WERI-Rb-1 (cell line): ENCODE results near the gene TMEM182.
A peak's percentile ranks its signal among the peaks of the same experiment; 100 is the strongest.

Experiments used
- DNase-seq: peaks from one replicate; pipeline ENCODE4 v3.0.0-alpha.2; 2020
- H3K27ac ChIP-seq: fragments of 250-450 bp; sonication (Bioruptor Pico); 2 replicates; pipeline ENCODE4 v1.5.1; 2020; ENCODE audit warnings: mild to moderate bottlenecking, moderate library complexity
- H3K27me3 ChIP-seq: fragments of 250-450 bp; sonication (Bioruptor Pico); 2 replicates; pipeline ENCODE4 v1.5.1; 2021; ENCODE audit warnings: mild to moderate bottlenecking, low read depth, moderate library complexity; ENCODE audit not compliant: insufficient read depth, severe bottlenecking
- H3K36me3 ChIP-seq: fragments of 250-450 bp; sonication (Bioruptor Pico); 2 replicates; pipeline ENCODE4 v1.5.1; 2020; ENCODE audit warnings: mild to moderate bottlenecking, moderate library complexity
- H3K4me3 ChIP-seq: 2 replicates; pipeline ENCODE4 v1.5.1; 2011; ENCODE audit warnings: low read depth, mild to moderate bottlenecking, control low read depth, low read length
- H3K9me3 ChIP-seq: fragments of 250-450 bp; sonication (Bioruptor Pico); 2 replicates; pipeline ENCODE4 v1.5.1; 2021; ENCODE audit warnings: mild to moderate bottlenecking, moderate library complexity; ENCODE audit not compliant: severe bottlenecking
- TF ChIP-seq, protein P1 (sequence below): IDR thresholded peaks from 2 replicates; pipeline ENCODE4 v1.5.1; 2011; ENCODE audit warnings: low read depth, mild to moderate bottlenecking, control low read depth, inconsistent platforms, low read length

TMEM182 gene

DNA sequence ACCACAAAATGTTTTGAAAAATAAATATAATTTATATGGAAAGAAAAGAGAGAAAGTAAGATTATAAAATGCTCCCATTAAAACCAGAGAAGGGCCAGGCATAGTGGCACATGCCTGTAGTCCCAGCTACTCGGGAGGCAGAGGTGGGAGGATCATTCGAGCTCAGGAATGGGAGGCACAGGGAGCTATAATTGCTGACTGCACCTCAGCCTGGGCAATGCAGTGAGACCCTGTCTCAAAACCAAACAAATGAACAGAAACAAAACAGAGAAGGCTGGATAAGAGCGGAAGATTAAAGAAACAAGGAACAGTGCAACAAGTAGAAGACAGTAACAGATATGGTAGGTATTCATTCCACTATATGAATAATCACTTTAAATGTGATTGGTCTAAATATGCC lies 18.6 kb upstream of the TMEM182 start:
- DNase-seq, result no peak
- Histone ChIP-seq H3K4me3 (no peak overlapping the region), H3K27me3 (no peaks in the 10 kb centered on the region), H3K36me3 (no peaks in the 10 kb centered on the region), H3K27ac (no peak overlapping the region), H3K9me3 (no peaks in the 10 kb centered on the region)
- TF ChIP-seq, protein P1, sequence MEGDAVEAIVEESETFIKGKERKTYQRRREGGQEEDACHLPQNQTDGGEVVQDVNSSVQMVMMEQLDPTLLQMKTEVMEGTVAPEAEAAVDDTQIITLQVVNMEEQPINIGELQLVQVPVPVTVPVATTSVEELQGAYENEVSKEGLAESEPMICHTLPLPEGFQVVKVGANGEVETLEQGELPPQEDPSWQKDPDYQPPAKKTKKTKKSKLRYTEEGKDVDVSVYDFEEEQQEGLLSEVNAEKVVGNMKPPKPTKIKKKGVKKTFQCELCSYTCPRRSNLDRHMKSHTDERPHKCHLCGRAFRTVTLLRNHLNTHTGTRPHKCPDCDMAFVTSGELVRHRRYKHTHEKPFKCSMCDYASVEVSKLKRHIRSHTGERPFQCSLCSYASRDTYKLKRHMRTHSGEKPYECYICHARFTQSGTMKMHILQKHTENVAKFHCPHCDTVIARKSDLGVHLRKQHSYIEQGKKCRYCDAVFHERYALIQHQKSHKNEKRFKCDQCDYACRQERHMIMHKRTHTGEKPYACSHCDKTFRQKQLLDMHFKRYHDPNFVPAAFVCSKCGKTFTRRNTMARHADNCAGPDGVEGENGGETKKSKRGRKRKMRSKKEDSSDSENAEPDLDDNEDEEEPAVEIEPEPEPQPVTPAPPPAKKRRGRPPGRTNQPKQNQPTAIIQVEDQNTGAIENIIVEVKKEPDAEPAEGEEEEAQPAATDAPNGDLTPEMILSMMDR, result no peak

DNA sequence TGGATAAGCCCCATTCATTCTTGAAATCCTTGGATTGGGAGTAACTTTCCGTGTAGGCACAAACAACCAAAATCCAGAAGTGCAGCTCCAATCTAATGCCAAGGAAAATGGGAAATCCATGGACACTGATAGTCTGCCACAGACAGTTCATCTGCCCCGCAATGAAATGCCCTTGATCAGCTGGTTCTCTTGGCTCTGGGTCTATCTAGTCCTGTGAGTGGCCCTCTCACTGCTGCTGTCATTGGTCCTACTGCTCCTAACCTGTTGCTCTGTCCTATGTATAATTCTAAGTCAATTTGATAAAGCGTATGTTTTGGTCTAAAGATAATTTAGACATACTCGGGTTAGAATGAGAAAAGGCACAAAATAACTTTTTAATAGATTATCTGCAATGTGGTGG lies 13.7 kb upstream of the TMEM182 start:
- TF ChIP-seq, protein P1, result no peak
- Histone ChIP-seq H3K36me3 (no peaks in the 10 kb centered on the region), H3K27me3 (no peaks in the 10 kb centered on the region), H3K4me3 (no peak overlapping the region), H3K27ac (no peak overlapping the region), H3K9me3 (no peaks in the 10 kb centered on the region)
- no peak for DNase-seq

DNA sequence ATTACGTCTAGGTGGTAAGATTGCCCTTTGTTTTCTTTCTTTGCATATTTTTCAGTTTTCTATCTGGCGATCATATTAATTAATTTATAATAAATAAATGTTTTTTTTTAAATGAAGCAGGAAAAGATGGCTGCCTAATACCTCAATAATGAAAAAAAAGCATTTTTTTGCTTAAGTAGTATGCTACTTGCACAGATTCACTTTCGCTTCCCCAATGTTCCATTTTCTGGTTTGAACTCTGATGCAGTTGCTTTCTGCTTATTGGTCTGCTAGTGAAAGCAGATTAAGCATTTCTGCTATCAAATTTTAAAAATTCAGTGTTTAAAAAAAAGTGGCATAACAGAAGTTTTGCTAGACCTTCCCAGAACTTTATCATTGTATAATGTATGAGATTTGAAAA lies 11.9 kb upstream of the TMEM182 start:
- H3K36me3 ChIP-seq, result no peaks in the 10 kb centered on the region
- H3K9me3 ChIP-seq, result no peaks in the 10 kb centered on the region
- no peaks in the 10 kb centered on the region for H3K27me3 ChIP-seq
- TF ChIP-seq, protein P1, result no peak
- DNase-seq, result no peak
- no peak overlapping the region for H3K27ac ChIP-seq
- no peak overlapping the region for H3K4me3 ChIP-seq

DNA sequence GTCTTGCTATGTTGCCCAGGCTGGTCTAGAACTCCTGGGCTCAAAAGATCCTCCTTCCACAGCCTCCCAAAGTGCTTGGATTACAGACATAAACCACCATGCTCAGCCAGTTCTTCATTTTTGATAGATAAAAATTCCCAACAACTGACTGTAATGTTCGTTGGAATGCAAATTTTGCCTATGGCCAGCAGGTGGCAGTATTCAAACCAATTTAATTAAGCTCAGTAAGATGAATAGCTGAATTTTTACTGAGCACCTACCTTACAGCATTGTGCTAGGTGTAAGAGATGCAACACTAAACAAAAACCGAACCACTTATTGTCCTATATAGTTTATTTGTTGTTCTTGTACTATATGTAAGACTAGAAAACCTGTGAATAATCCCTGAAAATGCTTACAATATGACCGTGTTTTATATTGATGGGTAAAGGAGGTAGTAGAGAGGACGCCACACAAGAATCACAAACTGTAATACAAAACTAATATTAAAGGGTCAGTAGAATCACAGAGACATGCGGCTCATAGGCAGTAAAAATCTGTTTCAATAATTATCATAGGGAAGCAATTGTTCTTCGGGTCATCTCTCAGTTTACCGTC lies 8.2 kb upstream of the TMEM182 start:
- no peaks in the 10 kb centered on the region for H3K9me3 ChIP-seq
- TF ChIP-seq, protein P1, result peak; percentile 50; the same call in 1 of the 2 replicates
- DNase-seq, result peak; percentile 9

DNA sequence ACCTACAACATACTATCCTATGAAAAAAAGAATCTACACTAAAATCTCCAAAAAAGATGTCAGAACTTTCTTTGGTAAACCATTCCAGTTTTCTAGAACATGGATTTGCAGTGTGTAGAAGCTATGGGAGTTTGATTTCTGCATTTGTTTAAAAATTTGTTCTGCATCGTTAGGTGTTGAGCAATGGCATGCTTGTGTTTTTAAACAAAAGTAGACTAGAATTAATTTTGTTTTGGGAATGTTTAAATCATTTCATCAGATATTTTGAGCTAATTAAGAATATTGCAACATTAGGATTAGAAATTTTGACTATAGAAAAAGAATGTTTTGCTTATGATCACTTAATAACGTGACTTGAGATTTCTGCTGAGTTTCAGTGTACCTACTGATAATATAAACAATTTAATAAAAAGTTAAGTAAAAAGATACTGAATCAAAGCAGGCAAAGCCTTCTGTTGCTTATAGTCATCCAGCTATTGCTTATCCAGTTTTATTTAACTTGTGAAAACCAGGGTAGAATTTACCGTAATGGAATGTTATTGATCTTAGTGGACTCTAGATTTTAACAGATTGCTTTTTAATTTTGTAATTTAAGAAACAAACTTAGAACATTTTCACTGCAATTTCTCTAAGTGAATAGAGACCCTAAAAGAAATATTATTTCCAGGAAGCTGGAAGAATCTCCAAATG lies 7.2 kb upstream of the TMEM182 start:
- Histone ChIP-seq H3K27ac (no peak overlapping the region), H3K4me3 (no peak overlapping the region), H3K27me3 (no peaks in the 10 kb centered on the region), H3K9me3 (no peaks in the 10 kb centered on the region), H3K36me3 (no peaks in the 10 kb centered on the region)
- TF ChIP-seq, protein P1, result no peak
- DNase-seq, result no peak

More for the DNA sequence above, 8.2 kb upstream of the TMEM182 start:
- H3K27me3 ChIP-seq, result no peaks in the 10 kb centered on the region
- H3K4me3 ChIP-seq, result no peak overlapping the region
- H3K27ac ChIP-seq, result no peak overlapping the region
- H3K36me3 ChIP-seq, result no peaks in the 10 kb centered on the region

DNA sequence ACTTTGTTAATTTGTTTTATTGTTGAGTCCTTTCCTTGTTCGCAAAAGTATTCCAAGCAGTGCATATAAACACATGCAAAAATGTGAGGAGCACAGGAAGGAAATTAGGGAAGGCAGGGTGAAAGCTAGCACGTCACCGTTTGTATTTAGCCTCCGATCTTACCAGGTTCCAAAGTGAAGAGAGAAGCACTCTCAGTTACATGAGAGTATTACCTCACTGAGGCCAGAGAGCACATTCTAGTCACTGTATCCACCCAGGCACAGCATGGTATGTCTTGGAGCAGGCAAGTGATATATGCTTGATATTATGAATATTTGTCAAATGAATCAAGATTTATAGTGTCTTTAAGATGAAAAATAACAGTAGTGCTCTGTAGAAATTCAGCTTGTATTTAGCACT lies 6.5 kb upstream of the TMEM182 start:
- H3K9me3 ChIP-seq, result no peaks in the 10 kb centered on the region
- TF ChIP-seq, protein P1, result no peak
- H3K27me3 ChIP-seq, result no peaks in the 10 kb centered on the region
- H3K27ac ChIP-seq, result no peak overlapping the region
- no peak overlapping the region for H3K4me3 ChIP-seq
- H3K36me3 ChIP-seq, result no peaks in the 10 kb centered on the region
- no peak for DNase-seq
